Calu3 (cell line): ENCODE measurements around the gene GIGYF2. TPM values are rescaled to one million over a fixed set of nuclear protein-coding genes. Genes with fewer than 3 reads are reported as not detected.

ENCODE experiments used
- BruUV-seq: library from RNA; stranded (reverse); fragments of 400-500 nt; replicated peaks from 2 replicates; lab custom pipeline; 2021; lab: Mats Ljungman, UMichigan
- CTCF ChIA-PET: fragments of 300-600 bp; sonication (Branson Sonifier 250); formaldehyde crosslinking; loops from one replicate; lab custom pipeline; 2022; ENCODE audit warnings: antibody characterized with exemption; lab: Charles Lee
- DNase-seq: peaks from one replicate; pipeline ENCODE4 v3.0.0; 2022
- H3K27ac Mint-ChIP-seq: one replicate; pipeline ENCODE4 v1.8.0; 2022; ENCODE audit warnings: mixed read lengths; ENCODE audit not compliant: unreplicated experiment
- H3K27me3 Mint-ChIP-seq: one replicate; pipeline ENCODE4 v1.8.0; 2022; ENCODE audit warnings: mixed read lengths; ENCODE audit not compliant: unreplicated experiment
- H3K36me3 Mint-ChIP-seq: one replicate; pipeline ENCODE4 v1.8.0; 2022; ENCODE audit warnings: mild to moderate bottlenecking, moderate library complexity, mixed read lengths; ENCODE audit not compliant: insufficient read depth, unreplicated experiment
- H3K4me1 Mint-ChIP-seq: one replicate; pipeline ENCODE4 v1.8.0; 2022; ENCODE audit warnings: mild to moderate bottlenecking, low read depth, mixed read lengths; ENCODE audit not compliant: unreplicated experiment
- H3K4me3 Mint-ChIP-seq: one replicate; pipeline ENCODE4 v1.8.0; 2022; ENCODE audit warnings: mild to moderate bottlenecking, low read depth, moderate library complexity, mixed read lengths; ENCODE audit not compliant: unreplicated experiment
- H3K9me3 Mint-ChIP-seq: one replicate; pipeline ENCODE4 v1.8.0; 2022; ENCODE audit warnings: low read depth, mixed read lengths; ENCODE audit not compliant: unreplicated experiment
- intact Hi-C: fragments of 100-400 bp; cut with micrococcal nuclease; formaldehyde crosslinking; loops from one replicate; pipeline ENCODE4 v1.10.0; 2022; ENCODE audit not compliant: unreplicated experiment
- total RNA-seq: library from RNA; stranded (reverse); gene quantifications from 2 replicates; pipeline ENCODE4 v1.2.3, GENCODE V29; 2022
- TF ChIP-seq, protein P1 (sequence below): fragments of 200-600 bp; IDR thresholded peaks from one replicate; pipeline ENCODE4 v1.8.0; 2022; ENCODE audit warnings: antibody characterized with exemption; ENCODE audit not compliant: unreplicated experiment

The GIGYF2 gene
- total RNA-seq, 1 experiment from 2014 or later: 72.2 TPM

DNA sequence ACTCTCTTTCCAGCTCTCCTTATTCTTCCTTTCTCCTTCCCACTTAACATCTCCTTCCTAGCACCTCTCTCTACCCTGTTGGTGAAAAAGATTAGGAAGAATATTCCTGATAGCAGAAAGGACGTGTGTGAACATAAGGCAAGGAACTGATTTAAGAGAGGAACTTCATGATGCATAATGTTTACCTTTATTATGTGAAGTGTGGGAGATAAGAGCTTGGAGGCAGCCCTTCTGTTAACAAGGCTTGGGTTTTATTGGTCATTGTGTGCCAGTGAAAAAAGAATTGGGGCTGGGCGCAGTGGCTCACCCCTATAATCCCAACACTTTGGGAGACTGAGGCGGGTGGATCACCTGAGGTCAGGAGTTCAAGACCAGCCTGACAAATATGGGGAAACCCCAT, 44.8 kb downstream of the GIGYF2 start:
- TF ChIP-seq, protein P1, sequence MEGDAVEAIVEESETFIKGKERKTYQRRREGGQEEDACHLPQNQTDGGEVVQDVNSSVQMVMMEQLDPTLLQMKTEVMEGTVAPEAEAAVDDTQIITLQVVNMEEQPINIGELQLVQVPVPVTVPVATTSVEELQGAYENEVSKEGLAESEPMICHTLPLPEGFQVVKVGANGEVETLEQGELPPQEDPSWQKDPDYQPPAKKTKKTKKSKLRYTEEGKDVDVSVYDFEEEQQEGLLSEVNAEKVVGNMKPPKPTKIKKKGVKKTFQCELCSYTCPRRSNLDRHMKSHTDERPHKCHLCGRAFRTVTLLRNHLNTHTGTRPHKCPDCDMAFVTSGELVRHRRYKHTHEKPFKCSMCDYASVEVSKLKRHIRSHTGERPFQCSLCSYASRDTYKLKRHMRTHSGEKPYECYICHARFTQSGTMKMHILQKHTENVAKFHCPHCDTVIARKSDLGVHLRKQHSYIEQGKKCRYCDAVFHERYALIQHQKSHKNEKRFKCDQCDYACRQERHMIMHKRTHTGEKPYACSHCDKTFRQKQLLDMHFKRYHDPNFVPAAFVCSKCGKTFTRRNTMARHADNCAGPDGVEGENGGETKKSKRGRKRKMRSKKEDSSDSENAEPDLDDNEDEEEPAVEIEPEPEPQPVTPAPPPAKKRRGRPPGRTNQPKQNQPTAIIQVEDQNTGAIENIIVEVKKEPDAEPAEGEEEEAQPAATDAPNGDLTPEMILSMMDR: no peak
- Mint-ChIP-seq H3K9me3 (no peaks in the 10 kb centered on the region), H3K36me3 (peaks cover 17% of the 10 kb centered on the region), H3K27me3 (no peaks in the 10 kb centered on the region), H3K27ac (no peak overlapping the region), H3K4me3 (no peak overlapping the region), H3K4me1 (no peaks in the 10 kb centered on the region)
- intact Hi-C loops: no loop called here
- no peak for DNase-seq
- no TSS peak for BruUV-seq
- CTCF ChIA-PET: no interaction called here

GRCh38 chr2:232744963-232745362, 47.8 kb downstream of the GIGYF2 start:
- CTCF ChIA-PET: interaction anchor here (1.3 kb wide), 1 partner anchor 133 kb away, joined by 3 read pairs; no protein-coding TSS in a partner anchor

GRCh38 chr2:232748038-232748437, 50.9 kb downstream of the GIGYF2 start:
- BruUV-seq: no TSS peak
- Mint-ChIP-seq H3K27ac (no peak overlapping the region), H3K4me3 (no peak overlapping the region), H3K27me3 (no peaks in the 10 kb centered on the region), H3K4me1 (peaks cover 11% of the 10 kb centered on the region), H3K36me3 (peaks cover 31% of the 10 kb centered on the region), H3K9me3 (no peaks in the 10 kb centered on the region)
- CTCF ChIA-PET: no interaction called here
- no peak for DNase-seq
- intact Hi-C loops: no loop called here
- TF ChIP-seq, protein P1: no peak

More at GRCh38 chr2:232744963-232745362, 47.8 kb downstream of the GIGYF2 start:
- TF ChIP-seq, protein P1: no peak
- DNase-seq: peak; percentile 6
- H3K27ac Mint-ChIP-seq: no peak overlapping the region
- BruUV-seq: no TSS peak
- no peaks in the 10 kb centered on the region for H3K9me3 Mint-ChIP-seq
- no peak overlapping the region for H3K4me3 Mint-ChIP-seq
- no peaks in the 10 kb centered on the region for H3K27me3 Mint-ChIP-seq
- intact Hi-C loops: no loop called here
- H3K36me3 Mint-ChIP-seq: peaks cover 22% of the 10 kb centered on the region
- peaks cover 11% of the 10 kb centered on the region for H3K4me1 Mint-ChIP-seq

DNA sequence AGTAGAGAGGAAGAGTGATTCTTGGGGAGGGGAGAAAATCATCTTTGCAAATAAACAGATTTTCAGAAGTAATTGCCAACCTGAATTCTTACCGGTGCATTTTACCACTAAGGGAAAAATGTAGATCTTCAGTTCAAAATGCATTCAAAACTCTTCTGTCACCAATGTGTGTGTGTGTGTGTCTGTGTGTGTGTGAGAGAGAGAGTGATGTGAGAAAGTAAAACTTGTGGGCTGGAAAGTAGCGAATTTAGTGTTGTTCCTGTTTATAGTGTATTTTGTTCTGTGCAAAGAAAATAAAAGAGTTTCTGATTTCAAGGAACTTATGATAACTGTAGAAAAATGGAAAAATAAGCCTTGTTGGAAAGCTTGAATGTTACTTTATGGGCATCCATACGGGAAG, 52.2 kb downstream of the GIGYF2 start:
- H3K27ac Mint-ChIP-seq: peak overlapping the region; percentile 13
- intact Hi-C loops: no loop called here

More for the DNA sequence above, 52.2 kb downstream of the GIGYF2 start:
- no peak for DNase-seq
- H3K9me3 Mint-ChIP-seq: no peaks in the 10 kb centered on the region
- peaks cover 31% of the 10 kb centered on the region for H3K36me3 Mint-ChIP-seq
- H3K4me3 Mint-ChIP-seq: no peak overlapping the region
- H3K27me3 Mint-ChIP-seq: no peaks in the 10 kb centered on the region
- BruUV-seq: TSS peak; percentile 26
- CTCF ChIA-PET: no interaction called here
- TF ChIP-seq, protein P1: no peak
- peaks cover 11% of the 10 kb centered on the region for H3K4me1 Mint-ChIP-seq
